ENCODE measurements around the gene CCL5. TPM values are rescaled to one million over a fixed set of nuclear protein-coding genes. Genes with fewer than 3 reads are reported as not detected.

The CCL5 gene
- total RNA-seq (2.9 and 3.3 TPM in 2 replicates), polyA plus RNA-seq (5.3 and 5.4 TPM in 2 replicates), polyA minus RNA-seq (7.4 and 14.8 TPM in 2 replicates)
- 36.9 TPM for total RNA-seq (2013)

GRCh38 chr17:35879773-35880654 is at the start of gene CCL5:
CCL5 (minus strand) TSS chr17:35880360.
- CTCF ChIA-PET, result no interaction called here
- peak within 1 kb of the TSS; percentile 53 for H3K9ac ChIP-seq (ENCODE audit: low read length)
- intact Hi-C loops (cut with micrococcal nuclease), result no loop called here
- Mint-ChIP-seq H3K27ac (peak within 1 kb of the TSS; percentile 64), H3K4me3 (peak within 1 kb of the TSS; percentile 80), H3K27me3 (no peaks in the 10 kb centered on the region), H3K9me3 (ENCODE audit: insufficient read depth) (no peaks in the 10 kb centered on the region), H3K4me1 (peaks cover 33% of the 10 kb centered on the region)
- no peaks in the 10 kb centered on the region for H3K36me3 ChIP-seq (replicated peaks in 1 of 2; ENCODE audit: control extremely low read depth in 1 of 2, control insufficient read depth in 1 of 2, extremely low read depth in 1 of 2, insufficient read depth in 2 of 2, low read length in 1 of 2)
- WGBS (ENCODE audit: insufficient coverage), result 67% methylated on average over 11 of the region's 11 CpGs
- TF ChIP-seq EZH2 (IDR thresholded peaks at IDR 0.05; ENCODE audit: borderline replicate concordance, insufficient read depth, low read depth, low read length, poor library complexity, severe bottlenecking), result no peak
- no peak for TF ChIP-seq CTCF (IDR thresholded peaks at IDR 0.05)
- peak; percentile 51 for DNase-seq
- peak within 1 kb of the TSS; percentile 5 to 63 for H3K27ac ChIP-seq (ENCODE audit: low read length in 2 of 2)
- POLR2A ChIA-PET, result no interaction called here
- H4K20me1 ChIP-seq (ENCODE audit: control insufficient read depth, insufficient read depth, low read length, poor library complexity, severe bottlenecking), result no peaks in the 10 kb centered on the region
- H3K27me3 ChIP-seq (replicated peaks in 1 of 4; ENCODE audit: control extremely low read depth in 1 of 4, control insufficient read depth in 3 of 4, insufficient read depth in 4 of 4, low read length in 3 of 4), result no peaks in the 10 kb centered on the region
- peak within 1 kb of the TSS in 4 of 5 experiments; percentile 7 to 47 (median 30) for H3K4me3 ChIP-seq (ENCODE audit: control extremely low read depth in 1 of 5, extremely low read depth in 1 of 5, insufficient read depth in 1 of 5, low read depth in 2 of 5, low read length in 4 of 5)
- H3K4me1 ChIP-seq (ENCODE audit: control insufficient read depth in 2 of 2, insufficient read depth in 2 of 2, low read length in 2 of 2), result peaks cover 10 to 15% of the 10 kb centered on the region in 2 donors
- H3K4me2 ChIP-seq (replicated peaks; ENCODE audit: low read depth, low read length, poor library complexity, severe bottlenecking), result peak within 1 kb of the TSS; percentile 57
- ATAC-seq (ENCODE audit: low read depth), result peak; percentile 84
- H3K79me2 ChIP-seq (ENCODE audit: control insufficient read depth, insufficient read depth, low read length), result no peaks in the 10 kb centered on the region
- H3K9me3 ChIP-seq (ENCODE audit: control extremely low read depth in 1 of 3, control insufficient read depth in 2 of 3, insufficient read depth in 1 of 3, low read length in 2 of 3), result no peaks in the 10 kb centered on the region
- peak within 1 kb of the TSS; percentile 46 for H2AFZ ChIP-seq (ENCODE audit: insufficient read depth, low read depth, low read length, poor library complexity, severe bottlenecking)

GRCh38 chr17:35927714-35928113 is 47.6 kb upstream of the CCL5 start:
- H3K4me1 Mint-ChIP-seq, result peaks cover 18% of the 10 kb centered on the region
- H4K20me1 ChIP-seq (ENCODE audit: control insufficient read depth, insufficient read depth, low read length, poor library complexity, severe bottlenecking), result no peaks in the 10 kb centered on the region
- no peak overlapping the region for H3K27ac Mint-ChIP-seq
- no peak for TF ChIP-seq EZH2 (IDR thresholded peaks at IDR 0.05; ENCODE audit: borderline replicate concordance, insufficient read depth, low read depth, low read length, poor library complexity, severe bottlenecking)
- TF ChIP-seq CTCF (IDR thresholded peaks at IDR 0.05), result no peak
- POLR2A ChIA-PET, result no interaction called here
- peaks cover 17 to 23% of the 10 kb centered on the region in 2 donors for H3K4me1 ChIP-seq (ENCODE audit: control insufficient read depth in 2 of 2, insufficient read depth in 2 of 2, low read length in 2 of 2)
- H3K27me3 Mint-ChIP-seq, result no peaks in the 10 kb centered on the region
- no peak overlapping the region for H3K4me2 ChIP-seq (replicated peaks; ENCODE audit: low read depth, low read length, poor library complexity, severe bottlenecking)
- peaks cover 0 to 6% (median 2%) of the 10 kb centered on the region in 4 experiments for H3K27me3 ChIP-seq (replicated peaks in 1 of 4; ENCODE audit: control extremely low read depth in 1 of 4, control insufficient read depth in 3 of 4, insufficient read depth in 4 of 4, low read length in 3 of 4)
- no peak overlapping the region for H3K4me3 ChIP-seq (ENCODE audit: control extremely low read depth in 1 of 5, extremely low read depth in 1 of 5, insufficient read depth in 1 of 5, low read depth in 2 of 5, low read length in 4 of 5)
- no peak overlapping the region for H3K4me3 Mint-ChIP-seq
- CTCF ChIA-PET, result interaction anchor here (0.6 kb wide), 1 partner anchor 19 kb away, joined by 4 read pairs; no protein-coding TSS in a partner anchor
- no peaks in the 10 kb centered on the region for H3K79me2 ChIP-seq (ENCODE audit: control insufficient read depth, insufficient read depth, low read length)
- no peaks in the 10 kb centered on the region for H3K9me3 Mint-ChIP-seq (ENCODE audit: insufficient read depth)
- no peak overlapping the region for H3K27ac ChIP-seq (ENCODE audit: low read length in 2 of 2)
- H3K9ac ChIP-seq (ENCODE audit: low read length), result no peak overlapping the region
- intact Hi-C loops (cut with micrococcal nuclease), result no loop called here
- no peaks in the 10 kb centered on the region for H3K36me3 ChIP-seq (replicated peaks in 1 of 2; ENCODE audit: control extremely low read depth in 1 of 2, control insufficient read depth in 1 of 2, extremely low read depth in 1 of 2, insufficient read depth in 2 of 2, low read length in 1 of 2)
- DNase-seq (no peak), ATAC-seq (ENCODE audit: low read depth) (no peak)
- no peak overlapping the region for H2AFZ ChIP-seq (ENCODE audit: insufficient read depth, low read depth, low read length, poor library complexity, severe bottlenecking)
- H3K9me3 ChIP-seq (ENCODE audit: control extremely low read depth in 1 of 3, control insufficient read depth in 2 of 3, insufficient read depth in 1 of 3, low read length in 2 of 3), result no peaks in the 10 kb centered on the region

Data from B cell (primary cell).